ENCODE measurements around the gene CPNE8. TPM values are rescaled to one million over a fixed set of nuclear protein-coding genes. Genes with fewer than 3 reads are reported as not detected.
"Not testable (repeated sequence)": the region's sequence is repeated elsewhere in the genome, so short reads cannot be mapped to it uniquely, and the experiment has no call there.

Gene CPNE8
- total RNA-seq, 1 experiment from 2014 or later: 0.48 TPM

GRCh38 chr12:38742496-38742895 is 162.9 kb downstream of the CPNE8 start:
- not testable (repeated sequence) for DNase-seq (ENCODE audit: low spot score)

- DNase-seq (ENCODE audit: low spot score): no peak
These were observed 168.6 kb downstream of the CPNE8 start for GRCh38 chr12:38736821-38737220.

- no peak for DNase-seq (ENCODE audit: low spot score)
These were observed 172.6 kb downstream of the CPNE8 start for GRCh38 chr12:38732761-38733160.

- no peak for DNase-seq (ENCODE audit: low spot score)
These were observed 176.5 kb downstream of the CPNE8 start for GRCh38 chr12:38728894-38729293.

GRCh38 chr12:38721611-38722252 is 183.7 kb downstream of the CPNE8 start:
- DNase-seq (ENCODE audit: low spot score): no peak

- no peak for DNase-seq (ENCODE audit: low spot score)
These were observed 184.7 kb downstream of the CPNE8 start for GRCh38 chr12:38720661-38721060.

GRCh38 chr12:38713294-38713693 is 192.1 kb downstream of the CPNE8 start:
- no peak for DNase-seq (ENCODE audit: low spot score)

GRCh38 chr12:38711054-38711453 is 194.3 kb downstream of the CPNE8 start:
- no peak for DNase-seq (ENCODE audit: low spot score)

- DNase-seq (ENCODE audit: low spot score): no peak
These were observed 196.9 kb downstream of the CPNE8 start for GRCh38 chr12:38708466-38708865.

GRCh38 chr12:38707648-38708047 is 197.7 kb downstream of the CPNE8 start:
- no peak for DNase-seq (ENCODE audit: low spot score)

- no peak for DNase-seq (ENCODE audit: low spot score)
These were observed 208.1 kb downstream of the CPNE8 start for GRCh38 chr12:38697289-38697688.

GRCh38 chr12:38695057-38695456 is 210.3 kb downstream of the CPNE8 start:
- no peak for DNase-seq (ENCODE audit: low spot score)

- no peak for DNase-seq (ENCODE audit: low spot score)
These were observed 214.2 kb downstream of the CPNE8 start for GRCh38 chr12:38691164-38691563.

GRCh38 chr12:38690646-38691045 is 214.7 kb downstream of the CPNE8 start:
- DNase-seq (ENCODE audit: low spot score): no peak

GRCh38 chr12:38689704-38690103 is 215.7 kb downstream of the CPNE8 start:
- DNase-seq (ENCODE audit: low spot score): no peak

GRCh38 chr12:38689195-38689594 is 216.2 kb downstream of the CPNE8 start:
- no peak for DNase-seq (ENCODE audit: low spot score)

- DNase-seq (ENCODE audit: low spot score): no peak
These were observed 222.9 kb downstream of the CPNE8 start for GRCh38 chr12:38682521-38682920.

- no peak for DNase-seq (ENCODE audit: low spot score)
These were observed 235.9 kb downstream of the CPNE8 start for GRCh38 chr12:38669530-38669929.

GRCh38 chr12:38669081-38669480 is 236.3 kb downstream of the CPNE8 start:
- DNase-seq (ENCODE audit: low spot score): no peak

GRCh38 chr12:38666425-38666824 is 239.0 kb downstream of the CPNE8 start:
- no peak for DNase-seq (ENCODE audit: low spot score)

GRCh38 chr12:38664661-38665269 is 240.6 kb downstream of the CPNE8 start:
- peak; percentile 12 for DNase-seq (ENCODE audit: low spot score)

GRCh38 chr12:38662829-38663228 is 242.6 kb downstream of the CPNE8 start:
- no peak for DNase-seq (ENCODE audit: low spot score)

GRCh38 chr12:38653650-38654049 is 251.7 kb downstream of the CPNE8 start:
- no peak for DNase-seq (ENCODE audit: low spot score)

- DNase-seq (ENCODE audit: low spot score): no peak
These were observed 256.6 kb downstream of the CPNE8 start for GRCh38 chr12:38648813-38649212.

Measured in H4 (cell line).